Ovary (tissue), 9 donors: ENCODE measurements around the gene ERVK3-1. TPM values are rescaled to one million over a fixed set of nuclear protein-coding genes. Genes with fewer than 3 reads are reported as not detected.

Source experiments
- DNase-seq, 5 donors: peaks; one replicate each; pipeline ENCODE4 v3.0.0-alpha.2; 2019 to 2020
- H3K27ac ChIP-seq, 2 donors: fragments of 200-600 bp; one replicate each; pipeline versions ENCODE4 v1.5.1 to v1.8.0; 2019 to 2022
- H3K27me3 ChIP-seq: fragments of 200-600 bp; one replicate; pipeline ENCODE4 v1.8.0; 2022
- H3K36me3 ChIP-seq: fragments of 200-600 bp; sonication (generic); one replicate; pipeline ENCODE4 v1.5.1; 2019
- H3K4me1 ChIP-seq: one replicate; pipeline ENCODE4 v1.8.1; 2013; ENCODE audit warnings: mild to moderate bottlenecking, moderate library complexity; ENCODE audit not compliant: insufficient read depth
- H3K4me3 ChIP-seq: fragments of 200-600 bp; sonication (generic); one replicate; pipeline ENCODE4 v1.5.1; 2017
- H3K9me3 ChIP-seq, 2 donors: fragments of 200-600 bp in 1 of 2; sonication (generic) in 1 of 2; one replicate each; pipeline versions ENCODE4 v1.5.1 to v1.8.1; 2013 to 2019; ENCODE audit warnings: mild to moderate bottlenecking in 1 of 2, moderate library complexity in 1 of 2
- EP300 ChIP-seq: sonication (generic); formaldehyde crosslinking; IDR thresholded peaks from one replicate; pipeline ENCODE4 v1.6.1; 2017; ENCODE audit warnings: antibody characterized with exemption
- POLR2A ChIP-seq: fragments of 450-650 bp; IDR thresholded peaks from one replicate; pipeline ENCODE4 v1.6.1; 2017; ENCODE audit warnings: antibody characterized with exemption, mild to moderate bottlenecking, moderate library complexity
- WGBS, 3 donors: extraction: QIAGEN DNeasy Blood & Tissue Kit in 1 of 3; methylation state at CpG; one replicate each; pipeline versions ENCODE4 v1.1.5 to v1.1.7; 2013 to 2017; 5-methylcytosine and 5-hydroxymethylcytosine counted together
- intact Hi-C, 4 donors: fragments of 100-400 bp; cut with DNase I; formaldehyde crosslinking; loops; one replicate each; pipeline versions ENCODE4 v1.11.0 to v1.15.1; 2022 to 2023
- polyA plus RNA-seq, 2 donors: library from polyadenylated mRNA; stranded (reverse); fragments of 200-250 nt in 1 of 2; fragments of 350-450 nt in 1 of 2; fragmentation: Illumina TruSeq in 1 of 2; extraction: RNeasy Lipid Tissue Mini Kit (QIAGEN cat#74804) in 1 of 2; gene quantifications; one replicate each; pipeline ENCODE4 v1.2.3, GENCODE V29; 2013 to 2014
- total RNA-seq, 7 donors: library from RNA; depleted of rRNA in 2 of 7; stranded (reverse); fragments of >200 nt in 2 of 7; fragmentation: NEBNext Ultra II Directional in 3 of 7; extraction: Animal tissue kit (Norgen Biotek cat#: 25700) in 3 of 7; gene quantifications; one replicate each; pipeline versions ENCODE4 v1.1.0 to v1.2.4, GENCODE V29; 2016 to 2023
- TF ChIP-seq, protein P1 (sequence below), 3 donors: fragments of 450-650 bp in 2 of 3; fragments of 200-600 bp in 1 of 3; IDR thresholded peaks; one replicate each; pipeline versions ENCODE4 v1.5.1 to v1.8.0; 2016 to 2022; ENCODE audit warnings: antibody characterized with exemption in 3 of 3, mild to moderate bottlenecking in 1 of 3
- donor health status: DM: no; HTN: no; CAD: no; lungs with moderate emphysema.
- donor health status: DM: no; HTN: no; CAD: no.
- donor health status: Bipolar disorder and iron deficiency.
- donor health status: DM: yes; HTN: yes; CAD: no.
- donor health status: DM: no; HTN: no; CAD: no.
- donor health status: DM: yes; HTN: yes; CAD: no.

The ERVK3-1 gene
- total and polyA plus RNA-seq, 9 donors = 26.9 to 52.5 (median 29.9) TPM

DNA sequence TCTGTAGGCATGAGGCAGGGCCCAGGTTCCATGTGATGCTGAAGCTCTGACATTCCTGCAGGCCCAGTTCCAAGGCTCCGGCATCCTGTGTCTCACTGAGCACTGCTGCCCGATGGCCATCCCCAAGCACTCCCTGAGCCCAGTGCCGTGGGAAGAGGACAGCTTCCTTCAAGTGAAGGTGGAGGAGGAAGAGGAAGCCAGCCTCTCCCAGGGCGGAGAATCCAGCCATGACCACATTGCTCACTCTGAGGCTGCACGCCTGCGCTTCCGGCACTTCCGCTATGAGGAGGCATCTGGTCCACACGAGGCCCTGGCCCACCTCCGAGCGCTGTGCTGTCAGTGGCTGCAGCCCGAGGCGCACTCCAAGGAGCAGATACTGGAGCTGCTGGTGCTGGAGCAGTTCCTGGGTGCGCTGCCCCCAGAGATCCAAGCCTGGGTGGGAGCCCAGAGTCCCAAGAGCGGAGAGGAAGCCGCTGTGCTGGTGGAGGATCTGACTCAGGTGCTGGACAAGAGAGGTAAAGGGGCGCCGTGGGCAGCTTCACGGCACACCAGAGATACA lies 29.6 kb downstream of the ERVK3-1 start:
- 94 to 95% (median 94%) methylated on average over 19 of the region's 19 CpGs for WGBS, 3 donors
- no peaks in the 10 kb centered on the region for H3K36me3 ChIP-seq
- no peaks in the 10 kb centered on the region for H3K27me3 ChIP-seq
- no peak for TF ChIP-seq EP300
- TF ChIP-seq, protein P1, sequence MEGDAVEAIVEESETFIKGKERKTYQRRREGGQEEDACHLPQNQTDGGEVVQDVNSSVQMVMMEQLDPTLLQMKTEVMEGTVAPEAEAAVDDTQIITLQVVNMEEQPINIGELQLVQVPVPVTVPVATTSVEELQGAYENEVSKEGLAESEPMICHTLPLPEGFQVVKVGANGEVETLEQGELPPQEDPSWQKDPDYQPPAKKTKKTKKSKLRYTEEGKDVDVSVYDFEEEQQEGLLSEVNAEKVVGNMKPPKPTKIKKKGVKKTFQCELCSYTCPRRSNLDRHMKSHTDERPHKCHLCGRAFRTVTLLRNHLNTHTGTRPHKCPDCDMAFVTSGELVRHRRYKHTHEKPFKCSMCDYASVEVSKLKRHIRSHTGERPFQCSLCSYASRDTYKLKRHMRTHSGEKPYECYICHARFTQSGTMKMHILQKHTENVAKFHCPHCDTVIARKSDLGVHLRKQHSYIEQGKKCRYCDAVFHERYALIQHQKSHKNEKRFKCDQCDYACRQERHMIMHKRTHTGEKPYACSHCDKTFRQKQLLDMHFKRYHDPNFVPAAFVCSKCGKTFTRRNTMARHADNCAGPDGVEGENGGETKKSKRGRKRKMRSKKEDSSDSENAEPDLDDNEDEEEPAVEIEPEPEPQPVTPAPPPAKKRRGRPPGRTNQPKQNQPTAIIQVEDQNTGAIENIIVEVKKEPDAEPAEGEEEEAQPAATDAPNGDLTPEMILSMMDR (IDR thresholded peaks at IDR 0.05) = no peak
- no peak for TF ChIP-seq POLR2A
- no peak overlapping the region for H3K4me3 ChIP-seq
- peaks cover 0 to 4% of the 10 kb centered on the region in 2 donors for H3K9me3 ChIP-seq
- no peak for DNase-seq
- no peak overlapping the region for H3K27ac ChIP-seq
- intact Hi-C loops = no loop called here
- H3K4me1 ChIP-seq = no peaks in the 10 kb centered on the region

DNA sequence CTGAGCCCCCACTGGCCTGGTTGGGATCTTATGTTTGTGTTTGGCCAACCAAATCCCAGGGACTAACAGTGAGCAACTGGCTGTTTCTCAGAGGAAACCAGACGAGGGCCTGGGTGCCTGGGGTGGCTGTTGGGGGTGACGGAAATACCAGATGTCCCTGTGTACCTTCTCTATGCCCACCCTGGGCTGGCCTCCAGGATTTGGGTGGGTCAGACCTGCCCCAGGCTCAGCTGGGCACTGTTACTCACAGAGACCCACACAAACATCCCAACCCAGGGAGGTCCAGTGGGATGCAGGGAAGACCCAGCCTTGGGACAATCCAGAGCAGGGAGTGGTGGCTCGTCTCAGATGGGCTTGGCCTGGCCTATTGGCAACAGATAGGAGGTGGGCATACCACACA lies 30.5 kb downstream of the ERVK3-1 start:
- Histone ChIP-seq H3K27ac (no peak overlapping the region), H3K9me3 (peaks cover 0 to 4% of the 10 kb centered on the region in 2 donors), H3K36me3 (no peaks in the 10 kb centered on the region), H3K4me3 (no peak overlapping the region), H3K27me3 (no peaks in the 10 kb centered on the region), H3K4me1 (no peaks in the 10 kb centered on the region)
- DNase-seq = no peak
- intact Hi-C loops = no loop called here
- no peak for TF ChIP-seq POLR2A
- no peak for TF ChIP-seq EP300
- TF ChIP-seq, protein P1 (IDR thresholded peaks at IDR 0.05) = no peak
- WGBS, 3 donors = 86 to 90% (median 88%) methylated on average over 3 of the region's 3 CpGs

DNA sequence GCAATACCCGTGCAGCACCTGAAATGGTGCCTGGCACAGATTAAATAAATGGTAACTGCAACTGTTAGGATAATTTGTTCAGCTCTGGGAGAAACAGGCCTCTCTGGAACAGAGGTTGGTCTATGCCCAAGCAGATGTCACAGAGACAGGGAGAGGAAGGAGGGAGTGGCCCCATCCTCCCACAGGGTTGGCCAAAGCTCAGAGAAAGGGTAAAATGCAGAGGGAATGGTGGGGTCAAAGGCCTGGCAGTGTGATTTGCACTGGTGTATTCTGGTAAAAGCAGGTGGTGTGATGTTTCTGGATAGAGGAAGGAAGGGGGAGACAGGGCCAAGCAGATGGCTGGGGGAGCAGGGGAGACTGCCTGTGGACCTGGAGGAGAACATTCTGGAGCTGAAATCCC lies 31.0 kb downstream of the ERVK3-1 start:
- H3K4me3 ChIP-seq = no peak overlapping the region
- no peak for TF ChIP-seq POLR2A
- TF ChIP-seq EP300 = no peak
- WGBS, 3 donors = 91 to 97% (median 95%) methylated on average over 1 of the region's 1 CpG
- no peaks in the 10 kb centered on the region for H3K36me3 ChIP-seq
- H3K4me1 ChIP-seq = no peaks in the 10 kb centered on the region
- H3K27ac ChIP-seq = no peak overlapping the region
- no peak for DNase-seq
- H3K9me3 ChIP-seq = peaks cover 0 to 4% of the 10 kb centered on the region in 2 donors
- intact Hi-C loops = no loop called here
- H3K27me3 ChIP-seq = no peaks in the 10 kb centered on the region

DNA sequence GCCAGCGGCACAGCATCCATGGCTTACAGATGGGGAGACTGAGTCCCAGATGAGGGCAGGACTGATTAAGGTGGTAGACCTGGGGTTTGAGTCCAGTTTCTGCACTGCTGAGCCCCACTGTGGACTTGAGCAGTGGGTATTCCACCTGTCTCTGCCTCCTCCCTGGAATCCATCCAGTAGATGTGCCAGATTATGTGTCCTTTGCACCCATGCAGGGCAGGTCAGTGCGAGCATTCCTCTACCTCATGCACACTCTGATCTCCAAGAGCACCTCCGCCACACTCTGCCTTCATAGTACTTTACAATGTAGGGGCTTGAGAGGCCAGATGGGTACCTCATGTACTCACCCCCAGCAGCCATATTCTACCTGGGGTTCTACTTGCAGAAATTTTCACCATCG lies 31.6 kb downstream of the ERVK3-1 start:
- Histone ChIP-seq H3K36me3 (no peaks in the 10 kb centered on the region), H3K27me3 (no peaks in the 10 kb centered on the region), H3K4me1 (no peaks in the 10 kb centered on the region), H3K9me3 (peaks cover 0 to 4% of the 10 kb centered on the region in 2 donors), H3K4me3 (no peak overlapping the region), H3K27ac (no peak overlapping the region)
- WGBS, 3 donors = 95 to 99% (median 95%) methylated on average over 4 of the region's 4 CpGs
- TF ChIP-seq, protein P1 (IDR thresholded peaks at IDR 0.05) = no peak
- TF ChIP-seq EP300 (no peak), POLR2A (no peak)
- intact Hi-C loops = no loop called here
- no peak for DNase-seq

DNA sequence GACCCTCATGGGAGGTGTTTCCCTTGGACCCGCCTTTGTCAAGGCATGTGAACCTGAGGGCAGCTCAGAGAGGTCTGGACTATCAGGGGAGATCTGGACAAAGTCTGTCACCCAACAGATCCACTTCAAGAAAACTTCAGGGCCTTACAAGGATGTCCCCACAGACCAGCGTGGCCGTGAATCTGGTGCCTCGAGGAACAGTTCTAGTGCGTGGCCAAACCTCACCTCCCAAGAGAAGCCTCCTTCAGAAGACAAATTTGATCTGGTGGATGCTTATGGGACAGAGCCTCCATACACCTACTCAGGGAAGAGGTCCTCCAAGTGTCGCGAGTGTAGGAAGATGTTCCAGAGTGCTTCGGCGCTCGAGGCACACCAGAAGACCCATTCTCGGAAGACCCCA lies 33.2 kb downstream of the ERVK3-1 start:
- no peak for DNase-seq
- Histone ChIP-seq H3K4me1 (no peaks in the 10 kb centered on the region), H3K36me3 (no peaks in the 10 kb centered on the region), H3K4me3 (no peak overlapping the region), H3K27ac (no peak overlapping the region), H3K9me3 (peaks cover 0 to 4% of the 10 kb centered on the region in 2 donors), H3K27me3 (no peaks in the 10 kb centered on the region)
- intact Hi-C loops = no loop called here
- TF ChIP-seq, protein P1 (IDR thresholded peaks at IDR 0.05) = no peak
- no peak for TF ChIP-seq POLR2A
- TF ChIP-seq EP300 = no peak
- WGBS, 3 donors = 96 to 98% (median 96%) methylated on average over 11 of the region's 11 CpGs
